Upper lobe of left lung (tissue), 4 donors: ENCODE data around the gene ASIC3.

Source experiments
- CTCF ChIP-seq, 6 experiments: fragments of 450-650 bp in 4 of 6; fragments of 200-600 bp in 2 of 6; sonication (generic) in 2 of 6; IDR thresholded peaks; one replicate each; pipeline ENCODE4 v1.5.1; 2016 to 2019; ENCODE audit warnings: antibody characterized with exemption in 6 of 6
- POLR2A ChIP-seq, 4 donors: fragments of 450-650 bp; IDR thresholded peaks; one replicate each; pipeline ENCODE4 v1.5.1; 2016 to 2017; ENCODE audit warnings: antibody characterized with exemption in 4 of 4, mild to moderate bottlenecking in 2 of 4

- TF ChIP-seq CTCF (IDR thresholded peaks at IDR 0.05) (no peak), POLR2A (IDR thresholded peaks at IDR 0.05) (no peak)
Observed at GRCh38 chr7:151017370-151017952, 30.9 kb upstream of the ASIC3 start.
